Islet of Langerhans (tissue), 1 donor: ENCODE data around the gene PRCC.

Source experiments
- FAIRE-seq: peaks from one replicate; lab custom pipeline; 2011; peaks lifted over from hg19 to GRCh38; lab: Jason Lieb, UNC

PRCC gene

DNA sequence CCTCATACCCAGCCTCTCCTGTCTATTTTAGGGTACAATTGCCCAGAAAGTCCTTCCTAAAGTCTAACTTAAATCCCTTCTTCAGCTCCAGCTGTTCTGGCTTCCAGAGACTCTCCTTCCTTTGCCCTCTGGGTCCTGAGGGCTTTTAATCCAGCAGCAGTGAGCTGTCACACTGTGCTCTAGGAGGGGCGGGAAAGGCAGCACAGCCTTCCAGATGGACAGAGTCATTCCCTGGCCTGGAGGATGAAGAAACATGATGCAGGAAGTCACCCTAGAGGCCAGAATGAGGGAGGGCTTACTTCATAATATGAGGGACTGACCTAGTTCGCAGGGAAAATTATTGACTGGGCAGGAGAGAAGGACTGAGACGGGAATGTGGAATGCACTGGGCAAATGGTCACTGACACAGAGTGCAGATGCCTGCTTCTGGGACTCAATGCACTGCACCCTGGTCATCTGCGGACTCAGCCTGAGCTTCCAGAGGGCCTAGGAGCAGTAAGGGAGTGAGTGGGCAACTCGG lies 48.0 kb downstream of the PRCC start:
- FAIRE-seq = no peak

GRCh38 chr1:156815961-156816422 lies 48.7 kb downstream of the PRCC start:
- FAIRE-seq = no peak

- no peak for FAIRE-seq
Observed at GRCh38 chr1:156816561-156817328, 49.4 kb downstream of the PRCC start, which contains the start of gene SH2D2A. Gene SH2D2A, minus strand, starts transcription at chr1:156816848. Its CDS starts 140 bp downstream, at chr1:156816708.

DNA sequence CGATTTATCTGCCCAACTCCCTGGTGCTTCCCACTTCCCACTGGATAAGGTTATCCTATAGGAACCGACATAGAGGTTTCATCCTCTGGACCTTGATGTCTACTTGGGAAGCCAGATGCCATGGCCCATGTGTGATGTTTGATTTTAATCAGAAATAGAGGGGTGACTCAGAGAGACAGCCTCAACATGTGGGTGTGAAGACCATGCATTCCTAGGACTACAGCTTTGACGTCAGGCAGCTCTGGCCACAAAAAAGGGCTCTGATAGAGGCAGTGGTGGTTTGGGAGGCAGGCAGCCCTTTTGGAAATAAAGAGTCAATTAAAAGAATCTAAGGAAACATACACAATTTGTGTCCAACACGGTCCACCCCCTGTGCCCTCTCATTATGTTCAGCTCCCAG lies 54.5 kb downstream of the PRCC start:
- FAIRE-seq = no peak

DNA sequence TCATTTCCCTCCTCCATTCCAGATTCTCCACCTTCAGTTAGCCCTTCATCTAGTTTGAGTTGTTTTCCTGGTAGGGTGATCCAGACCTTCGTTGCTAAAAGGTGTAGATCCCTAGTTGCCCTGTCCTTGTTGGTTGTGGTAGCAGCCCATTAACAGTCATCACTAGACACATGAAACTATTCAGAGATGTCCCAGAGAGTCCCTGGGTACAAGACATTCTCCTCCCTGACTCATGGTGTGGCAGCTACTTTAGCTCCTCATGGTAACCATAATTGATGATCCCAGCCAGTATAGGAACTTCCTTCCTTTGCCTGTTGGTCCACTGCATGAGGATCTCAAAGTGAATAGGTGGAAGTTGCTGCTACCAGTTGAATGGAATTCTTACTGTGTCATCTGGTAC lies 55.3 kb downstream of the PRCC start:
- no peak for FAIRE-seq

DNA sequence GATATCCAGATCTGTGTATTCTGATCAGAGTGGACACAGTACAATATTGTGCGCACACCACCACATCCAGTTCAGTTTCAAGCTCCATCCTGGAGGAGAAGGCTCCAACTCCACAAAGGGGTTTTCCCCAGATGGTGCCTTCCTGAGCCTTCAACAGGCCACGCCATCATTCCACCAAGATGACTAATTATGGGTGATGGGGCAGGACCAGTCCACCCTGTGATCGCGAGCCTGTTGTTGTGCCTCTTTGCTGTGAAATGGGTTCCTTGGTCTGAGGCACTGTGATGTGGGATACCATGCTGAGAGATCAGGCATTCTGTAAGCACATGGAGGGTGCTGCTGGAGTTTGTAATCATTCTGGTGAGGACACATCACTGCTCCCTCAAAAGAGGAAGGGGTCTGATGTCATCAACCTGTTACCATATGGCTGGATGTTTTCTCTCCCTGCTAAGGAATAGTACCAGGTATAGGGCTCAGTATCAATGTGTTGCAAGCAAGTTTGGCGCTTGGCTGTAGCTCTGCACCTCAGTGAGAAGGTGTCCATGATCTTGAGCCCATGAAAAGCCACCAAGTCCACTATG lies 56.0 kb downstream of the PRCC start:
- FAIRE-seq = no peak

DNA sequence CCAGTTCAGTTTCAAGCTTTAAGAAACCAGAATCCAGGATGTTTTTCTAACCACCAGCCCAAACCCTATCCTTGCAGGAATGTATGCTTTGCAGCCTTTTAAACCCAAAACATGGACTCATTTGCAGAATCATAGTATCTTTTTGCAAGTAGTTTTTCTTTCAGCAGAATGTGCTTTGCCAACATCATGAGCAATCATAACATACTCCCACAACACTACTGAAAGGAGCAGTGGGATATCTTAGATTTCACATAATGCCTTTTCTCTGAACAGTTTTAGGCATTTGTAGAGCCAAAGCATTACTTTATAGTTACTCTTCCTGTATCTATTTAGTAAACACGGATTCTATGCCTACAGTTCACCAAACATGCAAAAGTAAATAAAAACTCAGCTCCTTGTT lies 59.3 kb downstream of the PRCC start:
- no peak for FAIRE-seq

DNA sequence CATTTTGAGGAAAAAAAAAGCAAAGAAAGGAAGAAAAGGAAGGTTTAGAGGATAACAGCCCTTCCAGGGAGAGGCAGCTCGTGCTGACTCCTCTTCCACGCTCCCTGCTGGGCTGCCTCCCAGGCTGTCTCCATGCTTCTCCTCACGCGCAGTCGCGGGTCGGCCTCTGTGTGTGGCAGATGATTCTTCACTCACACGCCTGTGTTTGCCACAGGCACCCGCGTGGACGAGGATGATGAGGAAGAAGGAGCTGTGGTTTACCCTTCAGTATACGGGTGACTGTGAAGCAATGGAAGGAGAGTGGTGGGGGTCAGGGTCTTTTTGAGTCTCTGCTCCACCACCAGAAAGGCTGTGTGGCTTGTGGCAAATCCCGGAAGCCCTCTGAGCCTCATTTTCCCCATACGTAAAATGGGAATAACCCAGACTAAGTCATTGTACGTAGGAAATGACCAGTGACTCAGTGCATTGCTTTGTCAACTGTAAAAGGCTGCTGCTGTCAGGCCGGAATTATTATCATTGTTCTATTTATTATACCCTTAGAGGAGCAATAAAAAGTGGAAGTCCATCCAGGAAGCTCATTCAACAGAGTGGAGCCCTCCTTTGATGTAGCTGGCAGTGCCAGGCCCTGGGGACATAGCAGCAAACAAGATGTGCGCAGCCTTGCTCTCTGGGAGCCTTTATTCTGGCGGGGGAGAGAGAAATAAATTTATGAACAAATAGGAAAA lies 61.2 kb downstream of the PRCC start:
- no peak for FAIRE-seq

DNA sequence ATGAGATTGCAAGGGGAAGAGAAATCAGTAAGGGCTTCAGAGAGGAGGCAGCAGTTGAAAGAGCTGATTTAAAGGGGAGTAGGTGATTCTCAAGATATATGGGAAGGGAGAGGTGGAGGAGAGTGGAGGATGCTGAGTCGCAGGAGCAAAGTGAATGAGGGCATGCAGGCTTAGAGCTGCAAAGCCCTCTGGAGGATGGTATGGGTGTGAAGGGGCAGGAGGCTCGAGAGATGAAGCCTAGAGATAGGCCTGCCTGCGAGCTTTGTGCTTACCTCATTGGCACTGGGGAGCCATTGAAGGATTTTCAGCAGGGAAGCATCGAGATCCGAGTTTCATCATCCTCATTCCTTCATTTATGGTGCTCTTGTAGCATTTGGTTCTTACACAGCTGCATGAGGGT lies 65.1 kb downstream of the PRCC start:
- FAIRE-seq = no peak

- FAIRE-seq = no peak
Observed at GRCh38 chr1:156833603-156834002, 66.3 kb downstream of the PRCC start.

GRCh38 chr1:156834322-156834721 lies 67.0 kb downstream of the PRCC start:
- no peak for FAIRE-seq

DNA sequence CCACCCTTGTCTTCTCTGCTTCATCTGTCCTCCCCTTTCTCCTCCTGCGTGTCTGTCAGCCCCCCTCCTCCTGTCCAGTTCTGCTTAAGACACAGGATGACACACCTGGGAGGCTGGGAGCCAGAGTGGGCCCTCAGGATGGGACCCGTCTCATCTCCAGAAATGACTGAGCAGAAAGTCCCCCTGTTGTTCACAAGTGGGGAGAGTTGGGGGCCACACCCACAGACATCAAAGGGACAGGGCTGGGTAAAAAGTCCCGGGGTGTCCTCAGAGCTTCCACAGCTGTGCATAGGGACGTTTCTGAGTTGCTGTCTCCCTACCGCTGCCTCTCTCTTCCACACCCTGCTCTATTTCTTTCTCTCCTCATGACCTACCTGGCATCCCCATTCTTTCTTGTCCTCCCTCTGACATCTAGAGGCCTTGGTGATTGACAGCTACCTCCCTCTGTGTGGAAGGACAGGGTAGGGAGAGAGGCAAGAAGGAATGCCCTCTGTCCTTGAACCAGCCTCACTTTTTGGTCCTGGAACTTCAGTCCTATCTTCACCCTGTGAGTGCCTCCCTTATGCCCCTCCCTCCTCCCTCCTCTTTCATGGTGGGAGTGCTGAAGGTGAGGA lies 68.8 kb downstream of the PRCC start:
- FAIRE-seq = no peak

- FAIRE-seq = no peak
Observed at GRCh38 chr1:156836892-156837291, 69.6 kb downstream of the PRCC start.

DNA sequence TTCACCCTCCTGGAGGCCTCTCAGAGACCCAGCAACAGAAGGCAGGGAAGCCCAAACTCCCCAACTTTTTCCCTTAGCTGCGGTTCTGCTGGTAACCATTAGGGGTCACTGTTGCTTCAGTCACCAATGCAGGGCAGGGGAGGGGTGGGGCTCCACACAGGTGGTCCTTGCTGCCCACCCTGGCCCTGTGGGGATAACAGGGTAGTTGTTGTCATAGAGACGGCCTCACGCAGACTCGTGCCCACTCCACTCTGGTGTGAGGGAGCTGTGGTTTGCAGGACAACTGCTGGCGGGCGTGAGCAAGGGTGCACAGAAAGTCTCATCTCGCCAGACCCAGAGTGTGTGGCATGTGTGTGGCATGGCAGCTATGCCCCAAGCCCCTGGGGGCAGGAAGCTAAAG lies 71.6 kb downstream of the PRCC start:
- FAIRE-seq = no peak

- no peak for FAIRE-seq
Observed at GRCh38 chr1:156839426-156840109, 72.2 kb downstream of the PRCC start.

GRCh38 chr1:156840186-156840897 lies 73.0 kb downstream of the PRCC start:
- FAIRE-seq = no peak

GRCh38 chr1:156840898-156841279 lies 73.6 kb downstream of the PRCC start:
- no peak for FAIRE-seq

- FAIRE-seq = no peak
Observed at GRCh38 chr1:156841295-156841855, 74.0 kb downstream of the PRCC start.

GRCh38 chr1:156842618-156843300 lies 75.4 kb downstream of the PRCC start:
- FAIRE-seq = no peak

DNA sequence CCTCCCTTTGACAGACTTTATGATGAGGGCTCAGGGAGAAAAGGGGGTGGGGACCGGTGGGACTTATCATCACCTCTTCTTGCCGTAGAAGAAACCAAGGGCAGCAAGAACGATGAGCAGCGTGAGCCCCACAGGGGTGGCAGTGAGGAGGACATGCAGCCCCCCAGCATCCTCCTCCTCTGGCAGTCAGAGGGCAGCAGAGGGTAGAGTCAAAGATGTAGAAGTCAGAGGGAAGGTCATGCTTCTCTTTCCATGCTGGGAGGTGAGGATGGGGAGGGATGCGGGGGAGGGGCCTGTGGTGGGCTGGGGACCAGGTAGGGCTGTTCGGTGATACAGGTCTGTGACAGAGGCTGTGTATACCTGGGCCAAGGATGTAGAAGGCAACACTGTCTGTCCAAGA lies 76.8 kb downstream of the PRCC start:
- no peak for FAIRE-seq
